T-cell (primary cell): ENCODE data around the gene CCR7. TPM values are rescaled to one million over a fixed set of nuclear protein-coding genes. Genes with fewer than 3 reads are reported as not detected.

ENCODE experiments used
- ATAC-seq, 4 experiments: fragments of 200-7000 bp in 3 of 4; fragments of 150-1000 bp in 1 of 4; cut with Tn5 transposase; replicated peaks in 1 of 4; 1 replicate in 3 of 4; 2 replicates in 1 of 4; pipeline ENCODE4 v1.10.0; 2021; ENCODE audit warnings: moderate library complexity in 3 of 4, mild to moderate bottlenecking in 2 of 4, moderate number of reproducible peaks in 1 of 4
- CTCF ChIA-PET, 2 donors: fragments of 300-600 bp; sonication (Branson Sonifier 250); formaldehyde crosslinking; loops; one replicate each; lab custom pipeline; 2022; ENCODE audit warnings: antibody characterized with exemption in 2 of 2; lab: Charles Lee
- POLR2A ChIA-PET, 2 donors: fragments of 300-600 bp; sonication (Branson Sonifier 250); formaldehyde crosslinking; loops; one replicate each; lab custom pipeline; 2022; ENCODE audit warnings: antibody characterized with exemption in 2 of 2; lab: Charles Lee
- DNase-seq, 35 experiments: peaks; one replicate each; pipeline versions ENCODE4 v3.0.0 to v3.0.0-alpha.2; 2013 to 2023
- H3K27ac ChIP-seq: one replicate; pipeline ENCODE4 v1.5.1; 2013; ENCODE audit warnings: low read length
- H3K27me3 ChIP-seq, 2 experiments: replicated peaks in 1 of 2; 1 replicate in 1 of 2; 2 replicates in 1 of 2; pipeline versions ENCODE4 v1.6.1 to v1.7.0; 2013; ENCODE audit warnings: low read length in 1 of 2, mixed read lengths in 1 of 2; ENCODE audit not compliant: control insufficient read depth in 2 of 2, insufficient read depth in 2 of 2; ENCODE audit errors: extremely low read depth in 1 of 2
- H3K36me3 ChIP-seq, 2 donors: 1 replicate in 1 of 2; 2 replicates in 1 of 2; pipeline versions ENCODE4 v1.6.1 to v1.7.0; 2013; ENCODE audit warnings: low read length in 1 of 2; ENCODE audit not compliant: control insufficient read depth in 2 of 2, insufficient read depth in 1 of 2; ENCODE audit errors: extremely low read depth in 1 of 2
- H3K4me1 ChIP-seq, 2 experiments: 1 replicate in 1 of 2; 2 replicates in 1 of 2; pipeline versions ENCODE4 v1.6.1 to v1.7.0; 2013; ENCODE audit warnings: low read length in 2 of 2, mixed read lengths in 1 of 2; ENCODE audit not compliant: insufficient read depth in 2 of 2, control insufficient read depth in 1 of 2; ENCODE audit errors: extremely low read depth in 1 of 2
- H3K4me3 ChIP-seq, 2 donors: 1 replicate in 1 of 2; 2 replicates in 1 of 2; pipeline versions ENCODE4 v1.5.1 to v1.7.0; 2013; ENCODE audit warnings: mild to moderate bottlenecking in 2 of 2, low read length in 1 of 2, moderate library complexity in 1 of 2; ENCODE audit not compliant: control insufficient read depth in 1 of 2; ENCODE audit errors: extremely low read depth in 1 of 2
- H3K9me3 ChIP-seq: 2 replicates; pipeline ENCODE4 v1.7.0; 2013
- H3K27ac Mint-ChIP-seq, 2 donors: one replicate each; pipeline ENCODE4 v1.8.0; 2020 to 2021; ENCODE audit warnings: mild to moderate bottlenecking in 2 of 2, mixed read lengths in 2 of 2
- H3K27me3 Mint-ChIP-seq, 2 donors: one replicate each; pipeline ENCODE4 v1.8.0; 2021 to 2022; ENCODE audit warnings: mixed read lengths in 2 of 2
- H3K36me3 Mint-ChIP-seq: one replicate; pipeline ENCODE4 v1.8.0; 2021; ENCODE audit warnings: mixed read lengths
- H3K4me1 Mint-ChIP-seq, 3 donors: one replicate each; pipeline ENCODE4 v1.8.0; 2020 to 2022; ENCODE audit warnings: mixed read lengths in 3 of 3, mild to moderate bottlenecking in 1 of 3
- H3K4me3 Mint-ChIP-seq, 3 donors: one replicate each; pipeline ENCODE4 v1.8.0; 2020 to 2022; ENCODE audit warnings: mild to moderate bottlenecking in 3 of 3, mixed read lengths in 3 of 3, moderate library complexity in 3 of 3
- H3K9me3 Mint-ChIP-seq, 3 donors: one replicate each; pipeline ENCODE4 v1.8.0; 2020 to 2022; ENCODE audit warnings: mixed read lengths in 3 of 3
- WGBS: methylation state at CpG from one replicate; pipeline ENCODE4 v1.1.5; 2013; ENCODE audit warnings: missing lambda C conversion rate; ENCODE audit not compliant: insufficient coverage; 5-methylcytosine and 5-hydroxymethylcytosine counted together
- total RNA-seq, 35 experiments: library from RNA in 6 of 35; stranded (reverse) in 6 of 35; fragments of 120-200 nt in 1 of 35; gene quantifications; one replicate each; pipeline versions ENCODE4 v1.2.1 to v1.2.4 and lab custom pipeline; 2013 to 2026

Gene CCR7
- total RNA-seq, 5 donors from 2014 or later (not counting 1 experiment from before 2014, with no cell fraction given) = 173 to 438 (median 340) TPM

DNA sequence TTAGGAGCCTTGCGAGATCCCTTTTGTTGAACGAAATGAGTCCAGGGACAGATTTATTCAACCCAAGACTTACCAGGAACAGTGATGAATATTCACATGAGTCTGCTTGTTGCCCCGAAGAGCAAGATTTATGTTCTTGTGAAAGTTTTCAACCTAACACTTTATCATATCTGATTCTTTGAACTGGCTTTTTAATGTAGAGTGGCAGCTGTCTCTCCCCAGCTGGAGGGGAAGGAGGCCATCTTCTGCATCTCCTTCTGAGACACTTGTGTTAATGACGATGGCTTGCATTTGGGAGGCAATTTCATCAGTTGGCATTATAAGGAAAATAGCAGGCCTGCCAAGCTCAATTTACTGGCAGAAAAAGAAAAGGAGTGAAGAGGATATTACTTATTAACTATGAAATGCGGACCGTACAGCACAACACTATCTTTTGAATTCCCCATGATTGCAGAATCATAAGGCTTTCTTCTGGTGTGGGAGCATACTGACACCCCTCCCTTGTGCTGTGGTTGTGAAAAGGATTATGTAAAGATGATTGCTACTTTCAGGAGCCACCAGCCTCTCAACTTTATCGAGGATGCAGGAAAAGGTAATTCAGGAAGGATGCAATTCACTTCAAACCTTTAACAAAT, 46.7 kb upstream of the CCR7 start:
- no peaks in the 10 kb centered on the region for H3K9me3 Mint-ChIP-seq
- ChIA-PET POLR2A (interaction anchor here in 1 of 2 donors (1.1 kb wide), 1 partner anchor 49 kb away, joined by 4 read pairs; no protein-coding TSS in a partner anchor), CTCF (interaction anchor here in 1 of 2 donors (1.2 to 1.4 kb wide), 2 partner anchors 8 to 47 kb away, joined by 5 to 6 read pairs; no protein-coding TSS in a partner anchor)
- no CpG with 5 or more reads among the region's 7 CpGs for WGBS
- H3K27ac Mint-ChIP-seq = peak overlapping the region; percentile 99 to 100
- peak overlapping the region; percentile 62 to 94 (median 66) for H3K4me3 Mint-ChIP-seq
- Histone ChIP-seq H3K36me3 (no peaks in the 10 kb centered on the region), H3K27ac (peak overlapping the region; percentile 99), H3K27me3 (no peaks in the 10 kb centered on the region), H3K9me3 (no peaks in the 10 kb centered on the region), H3K4me1 (peaks cover 56 to 96% of the 10 kb centered on the region in 2 experiments), H3K4me3 (peak overlapping the region in 1 of 2 donors; percentile 54)
- peaks cover 96% of the 10 kb centered on the region in 3 donors for H3K4me1 Mint-ChIP-seq
- ATAC-seq (no peak), DNase-seq (peak in 2 of 35 experiments; percentile 18 to 52)
- H3K36me3 Mint-ChIP-seq = no peaks in the 10 kb centered on the region
- H3K27me3 Mint-ChIP-seq = no peaks in the 10 kb centered on the region

DNA sequence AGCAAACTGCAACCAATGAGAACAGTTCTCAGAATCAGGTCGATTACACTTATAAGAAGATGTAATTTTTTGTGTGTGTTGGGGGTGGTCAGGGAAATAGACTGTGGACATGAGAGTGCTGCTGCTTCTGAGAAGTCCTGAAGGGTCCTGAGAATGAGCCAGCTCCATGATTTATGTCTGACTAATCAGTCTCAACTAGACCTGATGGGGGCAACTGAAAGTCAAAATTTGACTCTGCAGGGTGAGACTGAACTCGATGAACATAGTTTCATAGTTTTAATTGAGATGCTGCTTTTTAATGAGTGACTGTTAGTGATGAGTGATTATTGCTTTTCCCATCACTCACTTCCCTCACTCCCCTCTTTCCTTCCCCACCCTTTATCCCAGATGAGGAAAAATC, 45.1 kb upstream of the CCR7 start:
- Mint-ChIP-seq H3K36me3 (no peaks in the 10 kb centered on the region), H3K27ac (peak overlapping the region; percentile 99 to 100), H3K4me1 (peaks cover 93 to 95% (median 95%) of the 10 kb centered on the region in 3 donors), H3K9me3 (no peaks in the 10 kb centered on the region), H3K27me3 (no peaks in the 10 kb centered on the region), H3K4me3 (peak overlapping the region in 1 of 3 donors; percentile 72)
- Histone ChIP-seq H3K4me3 (no peak overlapping the region), H3K36me3 (no peaks in the 10 kb centered on the region), H3K4me1 (peaks cover 67 to 96% of the 10 kb centered on the region in 2 experiments), H3K27ac (peak overlapping the region; percentile 99), H3K27me3 (no peaks in the 10 kb centered on the region), H3K9me3 (no peaks in the 10 kb centered on the region)
- DNase-seq = no peak
- WGBS = 38% methylated on average over 1 of the region's 2 CpGs
- POLR2A ChIA-PET = interaction anchor here in 1 of 2 donors (0.6 kb wide), 1 partner anchor 266 kb away, joined by 6 read pairs; no protein-coding TSS in a partner anchor
- CTCF ChIA-PET = interaction anchor here in 1 of 2 donors (0.7 to 1.2 kb wide), 2 partner anchors 9 to 50 kb away, joined by 3 read pairs; no protein-coding TSS in a partner anchor
- ATAC-seq = no peak

DNA sequence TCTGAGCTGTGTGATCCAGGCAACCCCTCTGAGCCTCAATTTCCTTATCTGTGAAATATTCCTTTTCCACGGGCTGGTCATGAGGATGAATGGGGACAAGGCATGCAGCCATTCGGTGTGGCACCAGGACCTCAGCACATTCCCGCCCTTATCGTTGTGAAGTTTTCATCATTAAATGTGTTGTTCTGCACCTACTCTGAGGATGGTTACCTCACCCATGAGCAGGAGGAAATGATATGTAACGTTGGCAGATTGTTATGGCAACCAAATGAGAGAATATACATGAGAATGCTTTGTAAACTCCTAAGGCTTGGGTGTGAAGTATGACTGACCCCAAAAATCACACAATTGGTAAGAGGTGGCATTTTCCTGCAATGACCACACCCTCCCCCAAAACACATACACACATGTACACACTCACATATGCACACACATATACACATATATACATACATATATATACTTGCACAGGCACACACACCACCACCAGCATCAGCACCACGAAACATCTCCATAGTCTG, 42.8 kb upstream of the CCR7 start:
- H3K36me3 ChIP-seq = no peaks in the 10 kb centered on the region
- no peaks in the 10 kb centered on the region for H3K27me3 ChIP-seq
- H3K4me3 ChIP-seq = peak overlapping the region; percentile 31 to 44
- Mint-ChIP-seq H3K27me3 (no peaks in the 10 kb centered on the region), H3K36me3 (no peaks in the 10 kb centered on the region), H3K4me1 (peaks cover 90 to 97% (median 96%) of the 10 kb centered on the region in 3 donors), H3K27ac (peak overlapping the region; percentile 99 to 100), H3K9me3 (no peaks in the 10 kb centered on the region), H3K4me3 (peak overlapping the region; percentile 51 to 72 (median 63))
- peak overlapping the region; percentile 99 for H3K27ac ChIP-seq
- DNase-seq (peak in 20 of 35 experiments; percentile 27 to 89 (median 51)), ATAC-seq (peak; percentile 62 to 73 (median 64))
- H3K9me3 ChIP-seq = no peaks in the 10 kb centered on the region
- H3K4me1 ChIP-seq = peaks cover 67 to 96% of the 10 kb centered on the region in 2 experiments
- ChIA-PET CTCF (interaction anchor here (0.6 to 1.7 kb wide), 3 partner anchors 12 to 128 kb away, joined by 3 to 6 read pairs (median 3); no protein-coding TSS in a partner anchor), POLR2A (interaction anchor here in 1 of 2 donors (0.6 to 1.5 kb wide), 6 partner anchors 23 to 210 kb away, joined by 3 to 8 read pairs (median 4); partner anchors contain the start of gene CCR7)
- 27% methylated on average over 2 of the region's 6 CpGs for WGBS

DNA sequence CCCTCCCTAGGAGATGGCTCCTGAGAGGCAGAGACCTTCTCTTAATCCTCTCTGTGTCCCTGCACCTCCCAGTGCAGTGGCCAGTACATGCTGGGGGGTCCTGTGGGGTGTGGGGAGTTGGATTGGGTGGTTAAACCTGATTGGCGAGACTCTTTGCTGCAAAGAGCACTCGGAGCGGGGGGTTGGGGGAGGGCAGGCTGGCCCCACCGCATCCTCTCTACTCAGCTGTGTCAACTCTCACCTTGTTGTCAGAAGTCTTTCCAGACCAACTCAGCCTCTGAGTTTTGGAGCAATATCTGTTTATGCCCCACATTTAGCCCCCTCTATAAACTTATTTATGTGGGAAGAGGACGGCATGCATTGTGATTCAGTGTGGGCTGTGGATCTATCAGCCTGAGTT, 42.4 kb upstream of the CCR7 start:
- H3K36me3 ChIP-seq = no peaks in the 10 kb centered on the region
- Mint-ChIP-seq H3K27ac (peak overlapping the region; percentile 99 to 100), H3K27me3 (no peaks in the 10 kb centered on the region), H3K4me3 (peak overlapping the region; percentile 51 to 72 (median 63)), H3K36me3 (no peaks in the 10 kb centered on the region), H3K9me3 (no peaks in the 10 kb centered on the region), H3K4me1 (peaks cover 90 to 97% (median 96%) of the 10 kb centered on the region in 3 donors)
- H3K9me3 ChIP-seq = no peaks in the 10 kb centered on the region
- peak overlapping the region; percentile 99 for H3K27ac ChIP-seq
- ChIA-PET POLR2A (interaction anchor here (0.6 to 1.5 kb wide), 8 partner anchors 23 to 1085 kb away, joined by 3 to 8 read pairs (median 4); partner anchors contain the start of gene CCR7 (in 1 of the 2)), CTCF (interaction anchor here (0.6 to 1.7 kb wide), 4 partner anchors 12 to 127 kb away, joined by 3 to 6 read pairs (median 3); no protein-coding TSS in a partner anchor)
- peak overlapping the region; percentile 31 to 44 for H3K4me3 ChIP-seq
- H3K4me1 ChIP-seq = peaks cover 66 to 96% of the 10 kb centered on the region in 2 experiments
- DNase-seq (peak in 34 of 35 experiments; percentile 52 to 80 (median 66)), ATAC-seq (peak; percentile 38 to 57 (median 54))
- WGBS = 30% methylated on average over 2 of the region's 5 CpGs
- no peaks in the 10 kb centered on the region for H3K27me3 ChIP-seq

DNA sequence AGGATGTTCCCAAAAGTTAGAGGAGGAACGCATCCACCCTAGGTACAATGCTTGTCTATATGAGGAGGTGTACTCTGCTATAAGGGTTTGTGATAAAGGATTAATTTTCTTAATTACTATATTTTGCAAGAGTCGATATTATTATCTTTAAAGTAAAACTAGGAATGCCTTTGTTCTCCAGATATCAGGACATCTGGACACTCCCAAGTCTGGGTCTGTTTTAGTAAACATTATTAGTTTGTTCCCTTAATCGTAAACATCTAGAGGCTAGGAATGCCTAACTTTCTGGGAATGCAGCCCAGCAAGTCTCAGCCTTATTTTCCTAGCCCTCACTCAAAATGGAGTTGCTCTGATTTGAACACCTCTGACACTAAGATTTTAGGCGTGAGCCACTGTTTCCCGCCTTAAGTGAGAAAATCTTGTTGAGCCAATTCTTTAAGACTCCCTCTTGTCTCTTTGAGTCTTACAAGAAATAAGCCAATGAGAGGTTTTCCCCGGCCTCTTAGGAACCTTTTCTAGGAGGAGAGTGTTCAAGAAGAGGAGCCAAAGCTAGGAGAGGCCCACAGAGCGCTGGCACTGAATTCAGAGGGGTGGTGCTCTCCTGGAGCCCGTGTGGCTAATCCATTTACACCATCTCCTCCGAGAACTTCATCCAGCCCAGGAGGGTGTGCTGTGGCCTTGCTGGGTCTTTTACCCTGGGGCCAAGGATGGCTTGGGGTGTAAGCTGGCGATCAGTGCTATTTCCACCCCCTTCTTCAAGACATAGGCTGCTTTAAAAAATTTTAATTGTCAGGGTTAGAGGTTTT, 41.5 kb upstream of the CCR7 start:
- 60% methylated on average over 1 of the region's 10 CpGs for WGBS
- Mint-ChIP-seq H3K27ac (peak overlapping the region; percentile 99 to 100), H3K27me3 (no peaks in the 10 kb centered on the region), H3K9me3 (no peaks in the 10 kb centered on the region), H3K36me3 (no peaks in the 10 kb centered on the region), H3K4me1 (peaks cover 92 to 98% (median 98%) of the 10 kb centered on the region in 3 donors), H3K4me3 (peak overlapping the region in 2 of 3 donors; percentile 9 to 72)
- Histone ChIP-seq H3K9me3 (no peaks in the 10 kb centered on the region), H3K27me3 (no peaks in the 10 kb centered on the region), H3K36me3 (no peaks in the 10 kb centered on the region), H3K4me3 (no peak overlapping the region), H3K4me1 (peaks cover 64 to 97% of the 10 kb centered on the region in 2 experiments), H3K27ac (peak overlapping the region; percentile 99)
- ATAC-seq = no peak
- DNase-seq = no peak
- CTCF ChIA-PET = interaction anchor here in 1 of 2 donors (0.7 to 1.7 kb wide), 2 partner anchors 13 to 21 kb away, joined by 3 to 6 read pairs; no protein-coding TSS in a partner anchor
- POLR2A ChIA-PET = interaction anchor here (0.6 to 1.5 kb wide), 7 partner anchors 22 to 1086 kb away, joined by 3 to 6 read pairs (median 4); partner anchors contain the start of gene CCR7 (in 1 of the 2)
